ELR (cell line): Measurements from ENCODE around the gene NTNG1.
A peak's percentile ranks its signal among the peaks of the same experiment; 100 is the strongest.
"Not testable (repeated sequence)": the region's sequence is repeated elsewhere in the genome, so short reads cannot be mapped to it uniquely, and the experiment has no call there.

ENCODE experiments used
- DNase-seq: peaks from one replicate; pipeline ENCODE4 v3.0.0-alpha.2; 2015; ENCODE audit warnings: low read depth

The NTNG1 gene

GRCh38 chr1:107200631-107201030, 59.8 kb downstream of the NTNG1 start:
- no peak for DNase-seq

GRCh38 chr1:107202007-107202406, 61.2 kb downstream of the NTNG1 start:
- DNase-seq: no peak

- DNase-seq: no peak
Observed at GRCh38 chr1:107213225-107213624, 72.4 kb downstream of the NTNG1 start.

- DNase-seq: no peak
Observed at GRCh38 chr1:107220036-107220435, 79.2 kb downstream of the NTNG1 start.

- DNase-seq: no peak
Observed at GRCh38 chr1:107225706-107226105, 84.9 kb downstream of the NTNG1 start.

- DNase-seq: peak; percentile 28
Observed at GRCh38 chr1:107228704-107229371, 88.0 kb downstream of the NTNG1 start.

GRCh38 chr1:107229711-107230110, 88.9 kb downstream of the NTNG1 start:
- no peak for DNase-seq

GRCh38 chr1:107230121-107230520, 89.3 kb downstream of the NTNG1 start:
- no peak for DNase-seq

GRCh38 chr1:107231291-107231690, 90.5 kb downstream of the NTNG1 start:
- no peak for DNase-seq

- no peak for DNase-seq
Observed at GRCh38 chr1:107232426-107232825, 91.6 kb downstream of the NTNG1 start.

GRCh38 chr1:107236760-107237159, 95.9 kb downstream of the NTNG1 start:
- DNase-seq: not testable (repeated sequence)

GRCh38 chr1:107243461-107243860, 102.6 kb downstream of the NTNG1 start:
- DNase-seq: no peak

- DNase-seq: no peak
Observed at GRCh38 chr1:107244709-107245500, 104.1 kb downstream of the NTNG1 start.

GRCh38 chr1:107246775-107247345, 106.0 kb downstream of the NTNG1 start:
- no peak for DNase-seq

- DNase-seq: no peak
Observed at GRCh38 chr1:107247679-107248078, 106.8 kb downstream of the NTNG1 start.

GRCh38 chr1:107250169-107250568, 109.3 kb downstream of the NTNG1 start:
- peak; percentile 11 for DNase-seq

- DNase-seq: no peak
Observed at GRCh38 chr1:107251083-107251482, 110.2 kb downstream of the NTNG1 start.

GRCh38 chr1:107251839-107252238, 111.0 kb downstream of the NTNG1 start:
- DNase-seq: no peak

GRCh38 chr1:107252271-107252670, 111.4 kb downstream of the NTNG1 start:
- no peak for DNase-seq

GRCh38 chr1:107254306-107254705, 113.5 kb downstream of the NTNG1 start:
- no peak for DNase-seq

- no peak for DNase-seq
Observed at GRCh38 chr1:107255469-107255868, 114.6 kb downstream of the NTNG1 start.

GRCh38 chr1:107262467-107263286, 121.8 kb downstream of the NTNG1 start:
- DNase-seq: peak; percentile 50
